Measurements from ENCODE around the gene BABAM2. TPM values are rescaled to one million over a fixed set of nuclear protein-coding genes. Genes with fewer than 3 reads are reported as not detected.

The BABAM2 gene
- polyA plus RNA-seq, 4 donors: 55.4 to 60.7 (median 57.1) TPM

DNA sequence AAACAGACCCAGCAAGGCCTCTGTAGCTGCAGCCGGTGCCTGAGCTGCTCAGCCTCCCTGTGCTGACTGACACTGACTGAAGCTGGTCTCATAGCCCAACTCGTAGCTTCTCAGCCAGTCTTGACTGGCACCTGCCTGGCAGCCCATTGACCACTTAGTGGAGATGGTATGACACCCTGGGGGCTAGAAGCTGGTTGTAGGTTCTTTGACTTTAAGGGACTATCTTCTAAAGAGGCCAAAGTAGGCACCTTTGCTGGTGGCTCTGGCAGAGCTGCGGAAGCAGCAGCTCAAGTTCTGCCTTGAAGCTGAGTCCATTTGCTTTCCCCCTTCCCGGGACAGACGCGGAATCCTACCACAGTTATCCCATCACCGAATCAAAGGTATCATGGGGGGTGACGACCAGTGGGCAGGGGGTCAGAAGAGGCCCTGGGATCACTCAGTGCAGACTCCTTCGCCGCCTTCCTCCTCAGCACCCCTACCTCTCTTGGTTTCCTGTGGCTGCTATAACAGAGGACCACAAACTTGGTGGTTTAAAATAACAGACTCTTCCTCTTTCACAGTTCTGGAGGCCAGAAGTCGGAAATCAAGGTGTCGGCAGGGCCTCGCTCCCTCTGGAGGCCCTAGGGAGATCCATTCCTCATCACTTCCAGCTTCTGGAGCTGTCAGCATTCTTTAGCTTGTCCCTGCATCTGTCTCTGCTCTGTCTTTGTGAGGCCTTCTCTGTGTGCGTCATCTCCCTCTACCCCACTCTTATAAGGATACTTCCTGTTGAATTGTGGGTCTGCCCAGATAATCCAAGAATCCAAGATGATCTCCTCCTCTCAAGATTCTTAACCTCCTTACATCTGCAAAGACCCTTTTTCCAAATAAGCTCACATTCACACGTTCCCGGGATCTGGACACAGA is 488.4 kb downstream of the BABAM2 start:
- no peak for DNase-seq (ENCODE audit: low read depth in 4 of 4, low spot score in 3 of 4)

DNA sequence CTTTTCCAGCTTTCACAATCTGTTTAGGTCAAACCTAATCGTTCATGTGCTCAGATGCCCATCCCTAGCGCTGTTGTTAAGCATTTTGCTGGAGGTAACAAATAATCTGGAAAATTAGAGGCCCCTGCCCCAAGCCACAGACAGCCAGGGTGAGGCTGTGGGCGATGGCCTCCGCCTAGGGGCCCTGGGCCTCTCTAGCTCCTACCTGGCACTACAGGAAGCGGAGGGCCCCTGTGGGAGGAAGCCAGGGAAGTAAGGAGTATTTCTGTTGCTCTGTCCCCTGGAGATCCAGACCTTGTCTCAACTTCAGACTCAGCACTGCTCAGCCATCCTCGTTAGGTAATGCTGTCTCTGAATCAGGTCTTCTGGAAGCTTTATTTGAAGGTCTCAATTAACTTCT is 489.7 kb downstream of the BABAM2 start:
- no peak for DNase-seq (ENCODE audit: low read depth in 4 of 4, low spot score in 3 of 4)

GRCh38 chr2:28381225-28382180 is 491.0 kb downstream of the BABAM2 start:
- DNase-seq (ENCODE audit: low read depth in 4 of 4, low spot score in 3 of 4): no peak

GRCh38 chr2:28382755-28383154 is 492.2 kb downstream of the BABAM2 start:
- DNase-seq (ENCODE audit: low read depth in 4 of 4, low spot score in 3 of 4): no peak

GRCh38 chr2:28387082-28387960 is 496.8 kb downstream of the BABAM2 start:
- DNase-seq (ENCODE audit: low read depth in 4 of 4, low spot score in 3 of 4): no peak

Other genes with a start within 250 kb of the BABAM2 start
- gene SUPT7L, start 227.1 kb upstream of the BABAM2 start, polyA plus RNA-seq (ENCODE audit: insufficient read length in 4 of 4): 10 to 100 TPM; 52.0 to 62.5 (median 58.3) TPM
- gene SLC4A1AP, start 226.8 kb upstream of the BABAM2 start, polyA plus RNA-seq (ENCODE audit: insufficient read length in 4 of 4): 10 to 100 TPM; 31.0 to 34.7 (median 32.5) TPM
- 100 to 1,000 TPM; 140 to 167 (median 158) TPM for gene MRPL33, start 119.0 kb upstream of the BABAM2 start, polyA plus RNA-seq (ENCODE audit: insufficient read length in 4 of 4)
- 1 to 10 TPM; 6.9 to 9.9 (median 8.2) TPM for gene RBKS, start 342 bp upstream of the BABAM2 start, polyA plus RNA-seq (ENCODE audit: insufficient read length in 4 of 4)

Measured in right renal pelvis (tissue), 4 donors.